Measurements from ENCODE around the gene ANO9. TPM values are rescaled to one million over a fixed set of nuclear protein-coding genes. Genes with fewer than 3 reads are reported as not detected.

ANO9 gene
- total RNA-seq, 4 donors from 2014 or later = 0.11 to 0.42 (median 0.32) TPM; not detected in 1

DNA sequence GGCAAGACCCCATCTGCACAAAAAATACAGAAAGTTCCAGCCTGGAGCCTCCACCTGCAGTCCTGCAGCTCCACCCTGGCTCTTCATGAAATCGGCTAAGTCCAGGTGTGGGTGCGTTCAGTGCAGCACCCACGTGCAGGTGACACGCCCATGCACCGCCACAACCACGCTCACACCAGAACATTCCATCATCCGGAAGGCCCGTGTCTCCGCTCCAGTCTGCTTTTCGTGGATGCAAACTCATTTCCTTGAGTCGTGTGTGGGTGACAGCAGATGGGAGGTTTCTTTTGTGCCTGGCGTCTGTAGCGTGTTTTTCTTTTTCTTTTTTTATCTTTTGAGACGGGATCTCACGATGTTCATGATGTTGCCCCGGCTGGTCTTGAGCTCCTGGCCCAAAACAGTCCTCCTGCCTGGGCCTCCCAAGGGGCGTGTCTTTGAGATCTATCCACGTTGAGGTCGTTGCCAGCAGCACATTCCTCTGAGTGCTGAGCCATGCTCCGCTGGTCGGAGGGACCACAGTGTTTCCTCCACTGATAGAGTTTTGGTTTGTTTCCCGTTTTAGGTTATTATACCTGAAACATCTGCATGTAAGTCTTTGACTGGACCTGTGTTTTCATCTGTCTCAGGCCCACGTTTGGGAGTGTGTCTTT is 15.4 kb upstream of the ANO9 start:
- Histone ChIP-seq H3K27me3 (no peaks in the 10 kb centered on the region), H3K36me3 (peaks cover 17 to 60% (median 36%) of the 10 kb centered on the region in 4 donors), H3K27ac (replicated peaks in 1 of 4) (no peak overlapping the region), H3K9me3 (no peaks in the 10 kb centered on the region), H3K4me1 (peaks cover under 1 to 24% (median 9%) of the 10 kb centered on the region in 4 donors), H3K4me3 (no peak overlapping the region)
- DNase-seq (ENCODE audit: extremely low spot score) = no peak
- 74% methylated on average over 23 of the region's 23 CpGs for WGBS
- TF ChIP-seq POLR2AphosphoS5 (IDR thresholded peaks at IDR 0.05) (no peak), POLR2A (IDR thresholded peaks at IDR 0.05; ENCODE audit: low read depth) (no peak)
- intact Hi-C loops (cut with DNase I) = no loop called here

DNA sequence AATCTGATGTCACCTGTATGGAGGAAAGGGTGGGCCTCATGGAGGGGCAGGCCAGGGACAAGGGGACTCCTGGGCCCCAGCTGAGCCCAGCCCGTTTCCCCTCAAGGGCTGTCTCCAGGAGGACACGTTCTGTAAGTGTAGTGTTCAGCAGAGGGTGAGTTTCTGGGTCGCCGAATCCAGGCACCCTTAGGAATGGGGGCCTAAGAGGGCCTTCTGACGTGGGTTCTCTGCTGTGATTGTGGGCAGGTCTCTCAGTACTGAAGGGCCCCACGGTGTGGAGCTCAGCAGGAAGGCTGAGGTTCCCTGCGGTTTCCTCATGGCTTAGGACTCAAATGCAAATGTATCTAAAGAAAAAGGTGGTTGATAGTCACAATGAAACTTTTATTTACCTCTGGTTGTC is 14.7 kb upstream of the ANO9 start:
- no peaks in the 10 kb centered on the region for H3K9me3 ChIP-seq
- H3K27ac ChIP-seq (replicated peaks in 1 of 4) = no peak overlapping the region
- DNase-seq (ENCODE audit: extremely low spot score) = no peak
- no peak overlapping the region for H3K4me3 ChIP-seq
- no peaks in the 10 kb centered on the region for H3K27me3 ChIP-seq
- TF ChIP-seq POLR2A (IDR thresholded peaks at IDR 0.05; ENCODE audit: low read depth) = no peak
- TF ChIP-seq, protein P1, sequence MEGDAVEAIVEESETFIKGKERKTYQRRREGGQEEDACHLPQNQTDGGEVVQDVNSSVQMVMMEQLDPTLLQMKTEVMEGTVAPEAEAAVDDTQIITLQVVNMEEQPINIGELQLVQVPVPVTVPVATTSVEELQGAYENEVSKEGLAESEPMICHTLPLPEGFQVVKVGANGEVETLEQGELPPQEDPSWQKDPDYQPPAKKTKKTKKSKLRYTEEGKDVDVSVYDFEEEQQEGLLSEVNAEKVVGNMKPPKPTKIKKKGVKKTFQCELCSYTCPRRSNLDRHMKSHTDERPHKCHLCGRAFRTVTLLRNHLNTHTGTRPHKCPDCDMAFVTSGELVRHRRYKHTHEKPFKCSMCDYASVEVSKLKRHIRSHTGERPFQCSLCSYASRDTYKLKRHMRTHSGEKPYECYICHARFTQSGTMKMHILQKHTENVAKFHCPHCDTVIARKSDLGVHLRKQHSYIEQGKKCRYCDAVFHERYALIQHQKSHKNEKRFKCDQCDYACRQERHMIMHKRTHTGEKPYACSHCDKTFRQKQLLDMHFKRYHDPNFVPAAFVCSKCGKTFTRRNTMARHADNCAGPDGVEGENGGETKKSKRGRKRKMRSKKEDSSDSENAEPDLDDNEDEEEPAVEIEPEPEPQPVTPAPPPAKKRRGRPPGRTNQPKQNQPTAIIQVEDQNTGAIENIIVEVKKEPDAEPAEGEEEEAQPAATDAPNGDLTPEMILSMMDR (IDR thresholded peaks at IDR 0.05) = no peak
- WGBS = 75% methylated on average over 7 of the region's 7 CpGs
- H3K4me1 ChIP-seq = peaks cover 8 to 24% (median 16%) of the 10 kb centered on the region in 4 donors
- peaks cover 11 to 55% (median 32%) of the 10 kb centered on the region in 4 donors for H3K36me3 ChIP-seq
- intact Hi-C loops (cut with DNase I) = no loop called here

DNA sequence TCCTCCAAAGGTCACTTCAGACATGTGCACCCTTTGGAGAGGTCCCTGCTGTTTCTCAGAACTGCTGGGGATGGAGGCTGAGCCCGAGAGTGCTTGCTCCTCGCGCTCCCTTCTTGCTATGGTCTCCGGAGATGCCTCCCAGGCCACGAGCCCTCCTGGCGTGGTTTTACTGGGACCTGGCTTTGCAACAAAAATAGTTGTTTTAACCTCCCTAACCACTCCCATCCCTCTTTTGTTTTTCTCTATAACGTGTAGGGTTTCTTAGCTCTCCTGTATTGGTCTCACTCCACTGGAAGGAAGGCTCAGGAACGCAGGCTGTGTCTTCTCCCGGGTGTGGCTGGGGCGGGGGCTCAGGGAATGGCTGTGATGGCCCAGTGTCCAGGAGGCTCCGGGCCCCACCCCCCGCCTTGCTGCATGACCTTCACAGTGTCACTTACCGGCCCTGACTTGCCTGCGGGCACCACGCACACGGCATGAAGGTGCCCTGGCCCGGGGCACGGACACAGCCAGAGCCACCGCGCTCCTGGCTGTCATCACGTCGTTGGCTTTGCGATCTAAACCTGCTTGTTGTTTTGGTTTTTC is 13.8 kb upstream of the ANO9 start:
- no peak overlapping the region for H3K4me3 ChIP-seq
- peaks cover 17 to 28% (median 23%) of the 10 kb centered on the region in 4 donors for H3K4me1 ChIP-seq
- intact Hi-C loops (cut with DNase I) = no loop called here
- H3K27ac ChIP-seq (replicated peaks in 1 of 4) = no peak overlapping the region
- DNase-seq (ENCODE audit: extremely low spot score) = no peak
- TF ChIP-seq POLR2A (IDR thresholded peaks at IDR 0.05; ENCODE audit: low read depth) (no peak), EP300 (IDR thresholded peaks at IDR 0.05) (no peak), POLR2AphosphoS5 (IDR thresholded peaks at IDR 0.05) (no peak)
- TF ChIP-seq, protein P1 (IDR thresholded peaks at IDR 0.05) = no peak
- no peaks in the 10 kb centered on the region for H3K9me3 ChIP-seq
- H3K36me3 ChIP-seq = peaks cover 6 to 47% (median 25%) of the 10 kb centered on the region in 4 donors
- H3K27me3 ChIP-seq = no peaks in the 10 kb centered on the region
- WGBS = 92% methylated on average over 23 of the region's 23 CpGs

DNA sequence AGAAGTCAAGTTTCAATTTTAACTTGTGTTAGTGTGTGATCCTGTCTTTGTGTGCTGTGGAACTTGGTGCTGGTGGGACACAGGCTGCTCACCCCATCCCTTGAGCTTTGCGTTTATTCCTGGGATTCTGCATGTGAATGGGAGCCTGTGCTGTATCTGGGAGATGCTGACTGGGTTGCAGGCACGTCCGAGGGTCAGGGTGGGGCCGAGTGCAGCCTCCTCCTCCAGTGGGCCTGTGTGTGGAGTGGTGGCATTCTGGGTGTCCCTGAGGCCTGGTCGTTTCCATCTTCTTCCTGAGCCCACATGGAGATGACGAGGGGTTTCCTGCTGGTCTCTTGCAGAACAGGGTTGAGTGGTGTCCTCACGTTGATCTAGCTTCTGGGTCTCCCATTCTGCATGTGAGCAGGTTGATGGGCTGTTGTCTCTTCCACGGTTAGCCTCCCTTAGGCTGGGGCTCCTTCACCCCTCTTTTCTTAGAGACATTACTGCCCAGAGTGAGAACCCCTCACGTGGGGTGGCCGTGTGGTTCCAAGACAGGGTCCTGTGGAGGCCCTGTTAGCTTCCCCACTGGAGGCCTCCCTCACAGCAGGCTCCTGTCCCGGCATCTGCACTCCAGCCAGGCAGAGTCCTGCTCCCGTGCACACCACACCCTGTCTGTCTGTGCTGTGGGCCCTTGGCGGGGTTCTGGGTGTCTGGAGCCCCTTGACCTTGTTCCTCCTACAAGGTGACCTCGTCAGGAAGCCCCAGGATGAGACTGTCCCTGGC is 13.2 kb upstream of the ANO9 start:
- TF ChIP-seq, protein P1 (IDR thresholded peaks at IDR 0.05) = no peak
- no peak for TF ChIP-seq POLR2A (IDR thresholded peaks at IDR 0.05; ENCODE audit: low read depth)
- TF ChIP-seq EP300 (IDR thresholded peaks at IDR 0.05) = no peak
- no peak for TF ChIP-seq POLR2AphosphoS5 (IDR thresholded peaks at IDR 0.05)
- peaks cover 0 to 40% (median 22%) of the 10 kb centered on the region in 4 donors for H3K36me3 ChIP-seq
- intact Hi-C loops (cut with DNase I) = loop anchor here (5.0 kb wide), 3 partner anchors 47 to 153 kb away; no protein-coding TSS in a partner anchor
- DNase-seq (ENCODE audit: extremely low spot score) = no peak
- no peak overlapping the region for H3K27ac ChIP-seq (replicated peaks in 1 of 4)
- no peaks in the 10 kb centered on the region for H3K27me3 ChIP-seq
- no peak overlapping the region for H3K4me3 ChIP-seq
- H3K9me3 ChIP-seq = no peaks in the 10 kb centered on the region
- WGBS = 78% methylated on average over 9 of the region's 14 CpGs
- H3K4me1 ChIP-seq = peaks cover 18 to 29% (median 21%) of the 10 kb centered on the region in 4 donors

DNA sequence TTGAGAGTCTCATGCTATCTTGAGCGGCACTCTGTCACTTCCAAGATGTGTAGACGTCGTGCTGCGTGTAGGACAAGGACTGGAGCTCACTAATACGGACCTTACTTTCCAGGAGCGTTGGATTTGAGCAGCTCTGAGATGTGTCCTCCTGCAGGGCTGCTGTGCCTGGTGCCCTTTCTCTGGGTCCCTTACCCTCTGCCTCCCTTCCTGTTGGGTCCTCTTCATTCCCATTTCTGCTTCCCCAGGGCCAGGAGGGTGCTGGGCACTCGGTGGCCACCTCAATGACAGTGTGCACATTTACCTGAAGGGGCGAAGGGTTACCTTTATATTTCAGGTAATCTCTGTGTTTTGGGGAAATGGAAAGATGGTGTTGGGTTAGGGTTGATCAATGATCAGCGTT is 12.2 kb upstream of the ANO9 start:
- DNase-seq (ENCODE audit: extremely low spot score) = no peak
- intact Hi-C loops (cut with DNase I) = loop anchor here (5.0 kb wide), 3 partner anchors 48 to 152 kb away; no protein-coding TSS in a partner anchor
- Histone ChIP-seq H3K4me3 (no peak overlapping the region), H3K4me1 (peaks cover 23 to 38% (median 29%) of the 10 kb centered on the region in 4 donors), H3K36me3 (peaks cover 0 to 31% (median 21%) of the 10 kb centered on the region in 4 donors), H3K27me3 (no peaks in the 10 kb centered on the region), H3K9me3 (no peaks in the 10 kb centered on the region), H3K27ac (replicated peaks in 1 of 4) (no peak overlapping the region)
- WGBS = 86% methylated on average over 9 of the region's 9 CpGs
- no peak for TF ChIP-seq POLR2AphosphoS5 (IDR thresholded peaks at IDR 0.05)
- TF ChIP-seq EP300 (IDR thresholded peaks at IDR 0.05) = no peak
- TF ChIP-seq, protein P1 (IDR thresholded peaks at IDR 0.05) = no peak
- no peak for TF ChIP-seq POLR2A (IDR thresholded peaks at IDR 0.05; ENCODE audit: low read depth)

All from esophagus muscularis mucosa (tissue), 4 donors.